ENCODE measurements around the gene FAM114A2. TPM values are rescaled to one million over a fixed set of nuclear protein-coding genes. Genes with fewer than 3 reads are reported as not detected.

FAM114A2 gene
- total RNA-seq, 1 experiment from 2014 or later, result 12.8 TPM

DNA sequence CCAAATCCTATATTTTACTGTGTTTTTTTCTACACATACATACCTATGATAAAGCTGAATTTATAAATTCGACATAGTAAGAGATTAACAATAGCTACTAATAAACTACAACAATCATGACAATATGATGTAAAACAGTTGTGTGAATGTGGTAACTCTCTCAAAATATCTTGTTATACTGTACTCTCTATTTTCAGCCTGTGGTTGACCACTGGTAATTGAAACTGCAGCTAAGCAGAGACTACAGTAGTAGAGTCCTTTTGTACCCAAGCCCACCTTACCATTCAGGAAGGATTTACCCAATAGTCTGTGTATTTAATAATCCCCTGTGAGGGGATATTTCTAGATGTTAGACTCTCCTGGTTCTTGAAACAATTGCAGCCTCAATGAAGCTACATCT is 86.7 kb downstream of the FAM114A2 start:
- H3K27me3 ChIP-seq (ENCODE audit: insufficient read depth, low read length), result no peaks in the 10 kb centered on the region
- no peak overlapping the region for H2BK12ac ChIP-seq (ENCODE audit: insufficient read length, low read depth, low read length)
- no peak overlapping the region for H3K14ac ChIP-seq (ENCODE audit: insufficient read depth, low read length)
- WGBS (ENCODE audit: extremely low coverage, insufficient read length, low lambda C conversion rate), result no CpG with 5 or more reads among the region's 1 CpG
- Mint-ChIP-seq H3K9me3 (peaks cover 0 to 5% of the 10 kb centered on the region in 2 experiments; a peak in 3 of 5 replicates), H3K36me3 (ENCODE audit: insufficient read depth in 1 of 3, low read depth in 3 of 3) (peaks cover 0 to 7% (median 0%) of the 10 kb centered on the region in 3 experiments; a peak in 1 of 7 replicates), H3K27me3 (ENCODE audit: low read depth) (no peaks in the 10 kb centered on the region; the same call in none of the 2 replicates), H3K4me1 (no peaks in the 10 kb centered on the region), H3K4me3 (no peak overlapping the region), H3K27ac (no peak overlapping the region)
- H3T11ph ChIP-seq (ENCODE audit: low read length), result no peak overlapping the region
- H3K56ac ChIP-seq (ENCODE audit: insufficient read length, low read depth, low read length), result no peak overlapping the region
- no peak overlapping the region for H3K9ac ChIP-seq (ENCODE audit: extremely low read depth, insufficient read length, low read length)
- no peak overlapping the region for H3K4ac ChIP-seq (ENCODE audit: low read depth, low read length)
- no peak overlapping the region for H3K23ac ChIP-seq (ENCODE audit: insufficient read length, low read depth, low read length)
- no peak overlapping the region for H2BK15ac ChIP-seq (ENCODE audit: low read depth, low read length)
- H4K8ac ChIP-seq (replicated peaks; ENCODE audit: insufficient read length, low read depth, low read length), result no peak overlapping the region
- no peak overlapping the region for H3K4me2 ChIP-seq (ENCODE audit: insufficient read depth, insufficient read length, low read length)
- H3K23me2 ChIP-seq (ENCODE audit: insufficient read length, low read depth, low read length, poor library complexity, severe bottlenecking), result no peaks in the 10 kb centered on the region
- H2BK5ac ChIP-seq (ENCODE audit: insufficient read length, low read length), result no peak overlapping the region
- H3K27ac ChIP-seq (ENCODE audit: insufficient read length, low read depth, low read length), result no peak overlapping the region
- H2BK20ac ChIP-seq (ENCODE audit: low read depth, low read length, poor library complexity, severe bottlenecking), result no peak overlapping the region
- no peaks in the 10 kb centered on the region for H3K9me3 ChIP-seq (ENCODE audit: control insufficient read depth, low read depth, low read length)
- H2BK120ac ChIP-seq (ENCODE audit: low read depth, low read length, poor library complexity, severe bottlenecking), result no peak overlapping the region
- TF ChIP-seq, protein P1, sequence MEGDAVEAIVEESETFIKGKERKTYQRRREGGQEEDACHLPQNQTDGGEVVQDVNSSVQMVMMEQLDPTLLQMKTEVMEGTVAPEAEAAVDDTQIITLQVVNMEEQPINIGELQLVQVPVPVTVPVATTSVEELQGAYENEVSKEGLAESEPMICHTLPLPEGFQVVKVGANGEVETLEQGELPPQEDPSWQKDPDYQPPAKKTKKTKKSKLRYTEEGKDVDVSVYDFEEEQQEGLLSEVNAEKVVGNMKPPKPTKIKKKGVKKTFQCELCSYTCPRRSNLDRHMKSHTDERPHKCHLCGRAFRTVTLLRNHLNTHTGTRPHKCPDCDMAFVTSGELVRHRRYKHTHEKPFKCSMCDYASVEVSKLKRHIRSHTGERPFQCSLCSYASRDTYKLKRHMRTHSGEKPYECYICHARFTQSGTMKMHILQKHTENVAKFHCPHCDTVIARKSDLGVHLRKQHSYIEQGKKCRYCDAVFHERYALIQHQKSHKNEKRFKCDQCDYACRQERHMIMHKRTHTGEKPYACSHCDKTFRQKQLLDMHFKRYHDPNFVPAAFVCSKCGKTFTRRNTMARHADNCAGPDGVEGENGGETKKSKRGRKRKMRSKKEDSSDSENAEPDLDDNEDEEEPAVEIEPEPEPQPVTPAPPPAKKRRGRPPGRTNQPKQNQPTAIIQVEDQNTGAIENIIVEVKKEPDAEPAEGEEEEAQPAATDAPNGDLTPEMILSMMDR (conservative IDR thresholded peaks at IDR 0.05), result no peak
- H4K91ac ChIP-seq (ENCODE audit: insufficient read length, low read depth, low read length), result no peak overlapping the region
- H4K5ac ChIP-seq (ENCODE audit: insufficient read length, low read depth, low read length), result no peak overlapping the region
- no peak for DNase-seq
- H3K79me2 ChIP-seq (ENCODE audit: insufficient read depth, low read length), result no peaks in the 10 kb centered on the region
- no peaks in the 10 kb centered on the region for H4K20me1 ChIP-seq (ENCODE audit: control insufficient read depth, insufficient read depth, insufficient read length)
- no peak overlapping the region for H2AFZ ChIP-seq (ENCODE audit: low read length)
- H3K18ac ChIP-seq (ENCODE audit: insufficient read length, low read depth, low read length), result no peak overlapping the region
- H3K79me1 ChIP-seq (ENCODE audit: insufficient read depth, low read depth, low read length, poor library complexity, severe bottlenecking), result no peaks in the 10 kb centered on the region
- no peak overlapping the region for H2AK5ac ChIP-seq (ENCODE audit: insufficient read length, low read length)
- no peaks in the 10 kb centered on the region for H3K4me1 ChIP-seq (ENCODE audit: insufficient read depth, low read length)

All from H9 (cell line).